ENCODE measurements around the gene SLIRP.
"Not testable (repeated sequence)": the region's sequence is repeated elsewhere in the genome, so short reads cannot be mapped to it uniquely, and the experiment has no call there.

The SLIRP gene

GRCh38 chr14:77746064-77746702, 38.3 kb downstream of the SLIRP start:
- DNase-seq = no peak

GRCh38 chr14:77747425-77747824, 39.5 kb downstream of the SLIRP start:
- not testable (repeated sequence) for DNase-seq

- no peak for DNase-seq
Observed at GRCh38 chr14:77752266-77752665, 44.4 kb downstream of the SLIRP start.

GRCh38 chr14:77752799-77753516, 45.1 kb downstream of the SLIRP start:
- no peak for DNase-seq

GRCh38 chr14:77760381-77761204, 52.7 kb downstream of the SLIRP start, which contains the start of gene SNW1:
SNW1 (minus strand) TSS chr14:77761156; CDS start chr14:77761127, 29 bp downstream.
- DNase-seq = peak; percentile 95

- DNase-seq = no peak
Observed at GRCh38 chr14:77761205-77761931, 53.5 kb downstream of the SLIRP start.

- no peak for DNase-seq
Observed at GRCh38 chr14:77763316-77763715, 55.4 kb downstream of the SLIRP start.

GRCh38 chr14:77763978-77764377, 56.1 kb downstream of the SLIRP start:
- no peak for DNase-seq
